ENCODE measurements around the gene TWIST1. TPM values are rescaled to one million over a fixed set of nuclear protein-coding genes. Genes with fewer than 3 reads are reported as not detected.
A peak's percentile ranks its signal among the peaks of the same experiment; 100 is the strongest.

The TWIST1 gene
- total RNA-seq, 1 experiment from 2014 or later = 19.1 TPM

GRCh38 chr7:19097165-19098055, 20.0 kb downstream of the TWIST1 start:
- no peak for DNase-seq (ENCODE audit: low read depth)

GRCh38 chr7:19095353-19095860, 22.0 kb downstream of the TWIST1 start:
- no peak for DNase-seq (ENCODE audit: low read depth)

GRCh38 chr7:19094598-19095352, 22.7 kb downstream of the TWIST1 start:
- DNase-seq (ENCODE audit: low read depth) = no peak

GRCh38 chr7:19094138-19094537, 23.3 kb downstream of the TWIST1 start:
- DNase-seq (ENCODE audit: low read depth) = no peak

- no peak for DNase-seq (ENCODE audit: low read depth)
These were observed 25.8 kb downstream of the TWIST1 start for GRCh38 chr7:19091550-19092200.

GRCh38 chr7:19090526-19090925, 26.9 kb downstream of the TWIST1 start:
- no peak for DNase-seq (ENCODE audit: low read depth)

GRCh38 chr7:19089797-19090196, 27.6 kb downstream of the TWIST1 start:
- DNase-seq (ENCODE audit: low read depth) = no peak

- DNase-seq (ENCODE audit: low read depth) = no peak
These were observed 28.1 kb downstream of the TWIST1 start for GRCh38 chr7:19089378-19089777.

- no peak for DNase-seq (ENCODE audit: low read depth)
These were observed 37.3 kb downstream of the TWIST1 start for GRCh38 chr7:19080093-19080492.

- peak; percentile 55 for DNase-seq (ENCODE audit: low read depth)
These were observed 38.4 kb downstream of the TWIST1 start for GRCh38 chr7:19079066-19079465.

- peak; percentile 24 for DNase-seq (ENCODE audit: low read depth)
These were observed 47.6 kb downstream of the TWIST1 start for GRCh38 chr7:19069842-19070241.

GRCh38 chr7:19066170-19066569, 51.3 kb downstream of the TWIST1 start:
- no peak for DNase-seq (ENCODE audit: low read depth)

Other genes with a start within 250 kb of the TWIST1 start
- gene FERD3L, start 27.8 kb upstream of the TWIST1 start, total RNA-seq (2014; rRNA removed; shearing (Covaris generic)) = not detected in 2 replicates

All from HT1080 (cell line).